MM.1S (cell line): ENCODE data around the gene PRKAB2.

Source experiments
- EZH2 ChIP-seq: fragments of 300-600 bp; sonication (generic); optimal IDR thresholded peaks from 2 replicates; pipeline ENCODE3; 2017; ENCODE audit warnings: low read depth, mild to moderate bottlenecking, antibody characterized with exemption, low read length, mixed read lengths
- EZH2phosphoT487 ChIP-seq: fragments of 300-600 bp; sonication (generic); IDR thresholded peaks from 2 replicates; pipeline ENCODE4 v1.6.1; 2018; ENCODE audit warnings: antibody characterized with exemption, low read length
- TF ChIP-seq, protein P1 (sequence below): fragments of 300-600 bp; sonication (generic); IDR thresholded peaks from 2 replicates; pipeline ENCODE4 v1.5.1; 2016; ENCODE audit warnings: antibody characterized with exemption, low read length, mixed read lengths

GRCh38 chr1:147210987-147211386, 38.7 kb upstream of the PRKAB2 start:
- TF ChIP-seq, protein P1, sequence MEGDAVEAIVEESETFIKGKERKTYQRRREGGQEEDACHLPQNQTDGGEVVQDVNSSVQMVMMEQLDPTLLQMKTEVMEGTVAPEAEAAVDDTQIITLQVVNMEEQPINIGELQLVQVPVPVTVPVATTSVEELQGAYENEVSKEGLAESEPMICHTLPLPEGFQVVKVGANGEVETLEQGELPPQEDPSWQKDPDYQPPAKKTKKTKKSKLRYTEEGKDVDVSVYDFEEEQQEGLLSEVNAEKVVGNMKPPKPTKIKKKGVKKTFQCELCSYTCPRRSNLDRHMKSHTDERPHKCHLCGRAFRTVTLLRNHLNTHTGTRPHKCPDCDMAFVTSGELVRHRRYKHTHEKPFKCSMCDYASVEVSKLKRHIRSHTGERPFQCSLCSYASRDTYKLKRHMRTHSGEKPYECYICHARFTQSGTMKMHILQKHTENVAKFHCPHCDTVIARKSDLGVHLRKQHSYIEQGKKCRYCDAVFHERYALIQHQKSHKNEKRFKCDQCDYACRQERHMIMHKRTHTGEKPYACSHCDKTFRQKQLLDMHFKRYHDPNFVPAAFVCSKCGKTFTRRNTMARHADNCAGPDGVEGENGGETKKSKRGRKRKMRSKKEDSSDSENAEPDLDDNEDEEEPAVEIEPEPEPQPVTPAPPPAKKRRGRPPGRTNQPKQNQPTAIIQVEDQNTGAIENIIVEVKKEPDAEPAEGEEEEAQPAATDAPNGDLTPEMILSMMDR, result no peak
- TF ChIP-seq EZH2phosphoT487 (no peak), EZH2 (no peak)
